H1 (cell line): ENCODE data around the gene MEF2C. TPM values are rescaled to one million over a fixed set of nuclear protein-coding genes. Genes with fewer than 3 reads are reported as not detected.

Experiments
- RAD21 ChIP-seq, 2 experiments: IDR thresholded peaks in 1 of 2; conservative IDR thresholded peaks in 1 of 2; 2 replicates each; pipeline ENCODE4 v1.6.1; 2011; ENCODE audit warnings: low read depth in 2 of 2, low read length in 2 of 2, improper control_type of control experiment in 1 of 2, inconsistent platforms in 1 of 2, mild to moderate bottlenecking in 1 of 2, moderate library complexity in 1 of 2
- RFX5 ChIP-seq: IDR thresholded peaks from 2 replicates; pipeline ENCODE4 v1.6.1; 2011; ENCODE audit warnings: low read depth, low read length, improper control_type of control experiment, borderline replicate concordance
- SUZ12 ChIP-seq: fragments of 200-600 bp; sonication (generic); IDR thresholded peaks from 2 replicates; pipeline ENCODE4 v1.6.1; 2012; ENCODE audit warnings: mild to moderate bottlenecking, inconsistent platforms, low read length, moderate library complexity, mixed read lengths
- polyA plus RNA-seq, 7 experiments: library from polyadenylated mRNA; depleted of rRNA in 3 of 7; stranded (reverse) in 5 of 7; unstranded in 2 of 7; fragments of >200 nt in 5 of 7; fragments of 200-250 nt in 2 of 7; gene quantifications; 1 replicate in 5 of 7; 2 replicates in 1 of 7; 4 replicates in 1 of 7; pipeline versions ENCODE4 v1.2.1 to v1.2.3, GENCODE V29; 2011 to 2013; ENCODE audit warnings: missing spikeins in 2 of 7, mixed read lengths in 2 of 7
- total RNA-seq: library from RNA; stranded (reverse); fragmentation: NEBNext Ultra II Directional; extraction: Animal tissue kit (Norgen Biotek cat#: 25700); gene quantifications from 2 replicates; pipeline ENCODE4 v1.2.1, GENCODE V29; 2021
- TF ChIP-seq, protein P1 (sequence below): IDR thresholded peaks from 2 replicates; pipeline ENCODE4 v1.6.1; 2012; ENCODE audit warnings: inconsistent platforms

Gene MEF2C
- total and polyA plus RNA-seq, 2 of the 8 experiments (the other 6 are each of a cell fraction or from before 2014, with no cell fraction given): 0.59 to 0.99 TPM

DNA sequence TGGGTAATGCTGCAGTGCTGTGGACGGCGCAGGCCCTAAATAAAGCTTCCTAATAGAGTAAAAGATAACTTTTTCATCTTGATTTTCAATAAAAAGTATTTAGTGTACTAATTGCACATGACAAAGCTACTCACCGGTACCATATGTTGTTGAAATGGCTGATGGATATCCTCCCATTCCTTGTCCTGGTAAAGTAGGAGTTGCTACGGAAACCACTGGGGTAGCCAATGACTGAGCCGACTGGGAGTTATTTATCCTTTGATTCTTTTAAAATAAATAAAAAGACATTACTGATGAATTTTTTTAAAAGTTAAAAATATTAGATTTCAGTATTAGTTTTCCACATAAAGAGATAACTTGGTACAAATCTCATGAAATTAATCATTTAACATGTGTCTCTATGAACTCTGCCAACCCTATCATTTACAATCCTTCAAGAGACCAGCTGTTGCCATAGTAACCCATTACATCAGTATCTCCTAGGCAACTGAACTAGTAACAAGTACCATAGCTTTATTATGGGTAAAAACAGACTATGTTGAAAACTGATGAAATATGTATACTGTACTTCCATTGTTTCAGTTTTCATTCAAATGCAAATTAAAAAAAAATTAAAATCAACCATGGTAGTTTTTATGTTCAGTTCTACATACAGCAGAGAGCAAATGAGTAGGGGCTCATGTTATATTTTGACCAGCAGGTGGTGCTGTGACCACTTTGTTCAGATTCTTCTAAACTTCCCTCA, 153.7 kb downstream of the MEF2C start (continued):
- TF ChIP-seq, protein P1, sequence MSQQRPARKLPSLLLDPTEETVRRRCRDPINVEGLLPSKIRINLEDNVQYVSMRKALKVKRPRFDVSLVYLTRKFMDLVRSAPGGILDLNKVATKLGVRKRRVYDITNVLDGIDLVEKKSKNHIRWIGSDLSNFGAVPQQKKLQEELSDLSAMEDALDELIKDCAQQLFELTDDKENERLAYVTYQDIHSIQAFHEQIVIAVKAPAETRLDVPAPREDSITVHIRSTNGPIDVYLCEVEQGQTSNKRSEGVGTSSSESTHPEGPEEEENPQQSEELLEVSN: no peak
- peak; percentile 85 for TF ChIP-seq RFX5
- no peak for TF ChIP-seq SUZ12
- peak; percentile 91 to 93 for TF ChIP-seq RAD21 (IDR thresholded peaks at IDR 0.05 in 1 of 2, conservative IDR thresholded peaks at IDR 0.05 in 1 of 2; ENCODE audit: low read depth in 2 of 2, low read length in 2 of 2)
